ENCODE measurements around the gene RRP1B. TPM values are rescaled to one million over a fixed set of nuclear protein-coding genes. Genes with fewer than 3 reads are reported as not detected.

RRP1B gene, protein sequence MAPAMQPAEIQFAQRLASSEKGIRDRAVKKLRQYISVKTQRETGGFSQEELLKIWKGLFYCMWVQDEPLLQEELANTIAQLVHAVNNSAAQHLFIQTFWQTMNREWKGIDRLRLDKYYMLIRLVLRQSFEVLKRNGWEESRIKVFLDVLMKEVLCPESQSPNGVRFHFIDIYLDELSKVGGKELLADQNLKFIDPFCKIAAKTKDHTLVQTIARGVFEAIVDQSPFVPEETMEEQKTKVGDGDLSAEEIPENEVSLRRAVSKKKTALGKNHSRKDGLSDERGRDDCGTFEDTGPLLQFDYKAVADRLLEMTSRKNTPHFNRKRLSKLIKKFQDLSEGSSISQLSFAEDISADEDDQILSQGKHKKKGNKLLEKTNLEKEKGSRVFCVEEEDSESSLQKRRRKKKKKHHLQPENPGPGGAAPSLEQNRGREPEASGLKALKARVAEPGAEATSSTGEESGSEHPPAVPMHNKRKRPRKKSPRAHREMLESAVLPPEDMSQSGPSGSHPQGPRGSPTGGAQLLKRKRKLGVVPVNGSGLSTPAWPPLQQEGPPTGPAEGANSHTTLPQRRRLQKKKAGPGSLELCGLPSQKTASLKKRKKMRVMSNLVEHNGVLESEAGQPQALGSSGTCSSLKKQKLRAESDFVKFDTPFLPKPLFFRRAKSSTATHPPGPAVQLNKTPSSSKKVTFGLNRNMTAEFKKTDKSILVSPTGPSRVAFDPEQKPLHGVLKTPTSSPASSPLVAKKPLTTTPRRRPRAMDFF
- 20.9 and 23.9 TPM in 2 replicates for total RNA-seq

DNA sequence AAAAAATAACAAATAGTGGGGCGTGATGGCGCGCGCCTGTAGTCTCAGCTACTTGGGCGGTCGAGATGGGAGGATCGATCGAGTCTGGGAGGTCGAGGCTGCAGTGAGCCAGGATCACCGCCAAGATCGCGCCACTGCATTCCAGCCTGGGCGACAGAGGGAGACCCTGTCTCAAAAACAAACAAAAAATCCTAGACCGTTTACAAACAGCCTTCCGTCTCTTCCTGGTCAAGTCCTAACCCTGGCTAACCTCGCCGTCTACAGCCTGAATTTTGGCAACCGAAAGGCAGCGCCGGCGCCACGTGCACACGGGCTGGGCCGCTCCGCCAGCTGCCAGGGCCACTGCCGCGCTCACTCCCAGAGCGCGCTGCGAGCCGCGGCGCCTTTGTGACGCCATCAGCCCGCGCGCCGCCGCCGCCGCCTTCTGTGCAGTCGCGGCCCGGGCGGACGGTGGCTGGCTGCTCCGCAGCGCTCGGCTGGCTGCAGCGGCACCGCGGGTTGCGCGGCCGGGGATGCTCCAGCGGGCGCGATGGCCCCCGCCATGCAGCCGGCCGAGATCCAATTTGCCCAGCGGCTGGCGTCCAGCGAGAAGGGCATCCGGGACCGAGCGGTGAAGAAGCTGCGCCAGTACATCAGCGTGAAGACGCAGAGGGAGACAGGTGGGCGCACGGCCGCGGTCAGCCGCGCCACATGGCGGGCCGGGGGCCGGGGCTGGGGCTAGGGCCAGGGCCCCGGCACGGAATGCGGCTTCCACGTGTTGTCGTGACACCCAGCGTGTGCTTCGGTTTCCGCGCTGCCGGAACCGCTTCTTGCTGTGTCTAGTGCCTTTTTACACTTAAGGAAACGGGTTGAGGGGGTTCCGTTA lies at the start of gene RRP1B, which contains the start of gene HSF2BP:
Gene RRP1B, plus strand, starts transcription at position 425 of the 865 bp plus-strand sequence. Its CDS starts 105 bp downstream, at position 530.
Gene HSF2BP, minus strand, starts transcription at position 353 of the 865 bp plus-strand sequence. CDS start 1,392 bp downstream, outside the sequence.

DNA sequence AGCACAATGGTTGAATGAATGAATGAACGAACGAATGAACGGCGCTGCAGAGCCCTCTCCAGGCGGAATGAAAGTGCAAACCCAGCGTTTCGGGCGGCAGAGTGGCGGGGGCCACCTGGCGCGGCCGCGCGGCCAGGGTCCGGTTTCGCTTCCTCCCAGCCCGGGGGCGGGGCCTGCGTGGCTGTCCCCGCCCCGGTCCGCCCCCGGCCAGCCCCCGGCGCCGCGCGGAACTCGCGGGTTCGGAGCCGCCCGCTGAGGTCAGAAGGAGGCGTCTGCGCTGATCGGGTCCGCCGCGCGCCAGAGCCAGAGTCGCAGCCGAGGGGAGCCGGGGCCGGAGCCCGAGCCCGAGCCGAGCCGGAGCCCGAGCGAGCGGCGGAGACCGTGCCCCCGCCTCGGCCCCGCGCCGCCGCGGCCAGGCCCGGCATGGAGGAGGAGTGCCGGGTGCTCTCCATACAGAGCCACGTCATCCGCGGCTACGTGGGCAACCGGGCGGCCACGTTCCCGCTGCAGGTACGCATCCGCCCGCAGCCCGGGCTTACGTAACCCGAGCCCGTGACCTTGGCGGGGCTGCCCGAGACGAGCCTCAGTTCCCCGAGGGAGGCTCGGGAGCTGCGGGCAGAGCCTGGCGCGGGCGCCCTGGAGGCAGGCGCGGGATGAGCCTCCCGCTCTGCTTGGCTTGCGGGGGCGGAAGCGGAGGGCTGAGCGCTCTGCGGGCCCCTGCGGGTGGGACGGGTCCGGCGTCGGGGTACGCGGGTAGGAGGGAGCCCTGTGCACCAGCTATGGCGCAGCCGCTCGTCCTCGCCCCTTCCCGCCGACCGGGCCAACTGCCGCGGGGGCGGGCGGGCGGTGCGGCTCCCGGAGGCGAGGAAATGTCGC lies 59.8 kb downstream of the RRP1B start, which contains the start of gene PDXK:
Gene PDXK, plus strand, starts transcription at position 258 of the 876 bp plus-strand sequence. Its CDS starts 166 bp downstream, at position 424.

Other genes starting within 250 kb of the RRP1B start
- gene SIK1, start 232.4 kb upstream of the RRP1B start, total RNA-seq = 0.53 TPM in 1 of 2 replicates, not detected in the other
- gene HSF2BP, start 72 bp upstream of the RRP1B start, total RNA-seq = 2.7 and 4.3 TPM in 2 replicates
- 154 and 187 TPM in 2 replicates for gene PDXK, start 59.6 kb downstream of the RRP1B start, total RNA-seq
- 10.1 and 13.5 TPM in 2 replicates for gene CSTB, start 116.7 kb downstream of the RRP1B start, total RNA-seq
- 20.8 and 24.3 TPM in 2 replicates for gene RRP1, start 130.0 kb downstream of the RRP1B start, total RNA-seq
- 49.8 and 57.7 TPM in 2 replicates for gene AGPAT3, start 205.7 kb downstream of the RRP1B start, total RNA-seq

Data from myometrial cell (primary cell).